Stimulated activated CD4-positive, alpha-beta T cell treated with anti-CD3 and anti-CD28 coated beads, TNF-alpha, amount 100 ng/mL, for 48 hours (primary cell): ENCODE data around the gene NPAS1.

Source experiments
- DNase-seq, 3 donors: peaks; one replicate each; pipeline ENCODE4 v3.0.0-alpha.2; 2020; ENCODE audit warnings: low read depth in 3 of 3

NPAS1 gene

DNA sequence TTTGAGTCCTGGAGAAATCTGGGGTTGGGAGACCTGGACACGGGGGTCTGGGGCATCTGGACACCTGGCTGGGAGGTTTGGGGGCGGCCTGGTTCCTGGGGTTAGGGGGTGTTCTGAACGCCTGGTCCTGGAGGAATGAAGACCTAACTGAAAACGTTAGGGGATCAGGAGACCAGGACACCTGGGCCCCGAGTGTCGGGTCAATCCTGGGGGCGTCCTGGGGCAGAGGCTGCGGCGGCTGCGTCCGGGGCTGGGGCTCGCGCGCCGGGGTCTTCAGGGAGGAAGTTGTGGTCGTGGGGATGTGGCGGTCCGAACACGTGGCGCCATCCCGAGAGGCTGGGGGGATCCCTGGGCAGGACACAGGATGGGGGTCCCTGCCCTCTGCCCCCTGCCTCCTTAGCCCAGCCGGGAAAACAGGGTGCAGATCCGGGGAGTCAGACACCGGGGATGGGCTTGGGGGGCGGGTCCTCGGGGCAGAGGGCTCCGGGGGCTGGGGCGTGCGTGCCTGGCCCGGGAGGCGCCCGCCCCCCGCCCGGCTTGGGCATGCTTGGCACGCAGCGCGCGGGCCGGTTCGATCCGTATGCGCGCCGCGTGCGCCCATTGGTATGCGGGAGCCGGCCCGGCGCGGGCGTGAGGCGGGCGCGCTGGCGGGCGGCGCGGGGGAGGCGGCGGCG is 632 bp downstream of the NPAS1 start:
- DNase-seq: no peak

DNA sequence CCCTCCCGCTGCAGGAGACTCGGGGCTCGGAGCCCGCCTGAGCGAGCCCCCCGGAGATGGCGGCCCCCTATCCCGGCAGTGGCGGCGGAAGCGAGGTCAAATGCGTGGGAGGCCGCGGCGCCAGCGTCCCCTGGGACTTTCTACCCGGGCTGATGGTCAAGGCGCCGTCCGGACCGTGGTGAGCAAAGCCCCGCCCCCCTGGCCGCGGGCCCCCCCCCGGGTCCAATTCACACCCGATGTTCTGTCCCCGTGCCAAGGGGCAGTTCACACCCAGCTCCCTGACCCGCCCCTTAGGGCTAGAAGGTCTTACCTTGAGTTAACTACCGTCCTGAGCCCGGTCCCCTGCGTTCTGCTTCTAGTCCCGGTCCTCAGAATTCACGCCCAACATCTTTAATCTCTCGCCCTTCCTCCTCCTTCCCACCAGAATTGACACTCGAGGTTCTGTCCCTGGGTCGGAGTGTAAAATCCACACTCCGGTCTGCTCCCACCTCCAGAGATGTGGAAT is 1.4 kb downstream of the NPAS1 start:
- DNase-seq: no peak

DNA sequence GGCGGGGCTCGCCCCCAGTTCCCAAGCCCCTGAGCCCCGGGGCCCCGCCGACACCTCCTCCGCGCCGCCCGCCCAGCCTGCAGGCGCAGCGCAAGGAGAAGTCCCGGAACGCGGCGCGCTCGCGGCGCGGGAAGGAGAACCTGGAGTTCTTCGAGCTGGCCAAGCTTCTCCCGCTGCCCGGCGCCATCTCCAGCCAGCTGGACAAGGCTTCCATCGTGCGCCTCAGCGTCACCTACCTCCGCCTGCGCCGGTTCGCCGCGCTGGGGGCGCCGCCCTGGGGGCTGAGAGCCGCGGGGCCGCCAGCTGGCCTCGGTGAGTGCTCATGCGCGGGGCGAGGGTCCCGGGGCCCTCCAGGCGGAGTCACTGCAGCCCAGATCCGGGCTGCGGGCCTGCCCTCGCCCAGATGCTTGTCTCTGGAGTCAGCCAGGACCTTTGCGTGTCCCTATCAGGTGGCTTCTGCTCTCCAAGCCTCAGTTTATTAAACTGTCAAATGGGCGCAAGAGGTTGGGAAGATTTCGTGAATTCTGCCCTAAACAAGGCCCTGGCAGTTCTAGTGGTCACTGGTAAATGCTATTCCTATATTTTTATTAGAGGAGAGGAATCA is 2.0 kb downstream of the NPAS1 start:
- DNase-seq: no peak

DNA sequence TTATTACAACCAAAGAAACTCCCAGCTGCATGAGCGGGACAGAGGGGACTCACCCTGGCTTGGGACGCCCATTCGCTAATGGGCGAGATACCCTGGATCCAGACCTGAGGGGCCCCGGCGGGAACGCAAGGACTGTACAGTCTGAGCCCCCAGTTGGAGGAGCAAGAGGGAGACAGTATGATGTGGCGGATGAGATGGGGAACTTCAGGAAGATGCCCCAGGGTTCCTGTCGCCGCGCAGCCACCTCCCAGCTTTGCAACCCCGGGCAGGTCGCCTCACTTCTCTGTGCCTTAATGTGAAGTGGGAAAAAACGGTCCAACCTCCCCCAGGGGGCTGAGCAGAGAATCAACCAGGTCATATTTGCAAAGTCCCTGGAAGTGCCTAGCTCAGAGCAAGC is 2.5 kb downstream of the NPAS1 start:
- no peak for DNase-seq

DNA sequence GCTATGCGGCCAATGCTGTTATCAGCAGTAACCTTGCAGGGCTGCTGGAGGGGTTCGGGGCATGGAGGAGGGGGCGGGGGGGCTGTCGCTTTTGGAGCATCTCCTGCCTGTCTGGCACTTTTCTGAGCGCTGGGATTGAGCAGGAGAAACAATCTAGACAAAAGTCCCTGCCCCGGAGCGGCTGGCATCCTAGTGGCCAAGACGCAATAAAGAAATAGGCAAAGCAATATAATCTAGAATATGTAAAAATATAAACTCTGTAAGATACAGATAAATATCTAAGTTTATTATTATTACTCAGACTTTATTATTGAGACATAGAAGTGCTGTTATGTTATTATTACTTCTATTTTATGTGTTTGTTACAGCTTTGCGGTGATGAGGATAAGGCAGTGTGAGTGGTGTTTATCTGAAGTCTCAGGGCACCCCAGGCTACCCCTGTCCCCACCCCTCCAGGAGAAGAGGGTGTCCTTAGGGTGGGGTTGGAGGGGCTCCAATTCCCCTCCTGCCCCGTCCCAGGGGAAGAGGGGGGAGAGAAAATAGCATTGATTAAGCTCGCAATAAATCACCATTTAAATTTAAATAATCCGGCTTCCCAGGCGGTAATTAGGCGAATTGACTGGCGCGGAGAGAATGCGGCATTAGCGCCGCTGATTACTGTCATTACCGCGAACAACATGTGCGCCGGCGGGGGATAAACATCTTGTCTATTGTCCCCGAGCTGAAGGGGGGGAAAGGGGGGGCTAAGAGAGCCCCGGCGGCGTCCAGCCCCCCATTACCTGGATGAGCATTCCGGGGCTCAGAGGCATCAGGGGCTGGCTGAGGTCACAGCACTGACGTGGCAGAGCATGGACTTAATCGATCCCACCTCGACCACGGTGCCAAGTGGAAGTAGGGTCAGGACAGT is 3.2 kb downstream of the NPAS1 start:
- DNase-seq: no peak

DNA sequence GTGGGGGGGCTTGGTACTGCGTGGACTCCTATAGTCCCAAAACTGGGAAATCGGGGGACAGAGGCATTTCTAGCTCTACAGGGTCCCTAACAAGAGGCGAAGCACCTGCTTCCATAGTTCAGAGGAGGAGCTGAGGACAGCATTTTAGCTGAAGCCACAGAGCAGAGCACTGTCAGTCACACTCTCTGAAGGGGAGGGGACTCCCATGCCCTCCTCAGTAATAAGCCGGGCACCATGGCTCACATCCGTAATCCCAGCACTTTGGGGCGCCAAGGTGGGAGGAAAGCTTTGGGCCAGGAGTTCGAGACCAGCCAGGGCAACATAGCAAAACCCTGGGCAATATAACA is 3.8 kb downstream of the NPAS1 start:
- no peak for DNase-seq

DNA sequence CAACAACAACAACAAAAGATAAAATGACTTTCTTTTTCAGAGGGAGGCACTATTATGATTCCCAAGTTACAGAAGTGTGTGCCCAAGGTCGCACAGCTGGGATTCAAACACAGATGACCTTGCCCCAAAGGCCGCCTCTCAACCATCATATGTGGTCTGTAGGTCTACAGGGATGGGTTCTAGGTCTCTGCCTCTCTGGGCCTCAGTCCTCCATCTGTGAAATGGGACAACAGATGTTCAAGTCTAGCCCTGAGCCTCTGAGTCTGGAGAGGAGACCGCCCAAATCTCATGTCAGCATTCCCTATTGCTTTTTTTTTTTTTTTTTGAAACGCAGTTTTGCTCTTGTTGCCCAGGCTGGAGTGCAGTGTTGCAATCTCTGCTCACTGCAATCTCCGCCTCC is 4.9 kb downstream of the NPAS1 start:
- no peak for DNase-seq

DNA sequence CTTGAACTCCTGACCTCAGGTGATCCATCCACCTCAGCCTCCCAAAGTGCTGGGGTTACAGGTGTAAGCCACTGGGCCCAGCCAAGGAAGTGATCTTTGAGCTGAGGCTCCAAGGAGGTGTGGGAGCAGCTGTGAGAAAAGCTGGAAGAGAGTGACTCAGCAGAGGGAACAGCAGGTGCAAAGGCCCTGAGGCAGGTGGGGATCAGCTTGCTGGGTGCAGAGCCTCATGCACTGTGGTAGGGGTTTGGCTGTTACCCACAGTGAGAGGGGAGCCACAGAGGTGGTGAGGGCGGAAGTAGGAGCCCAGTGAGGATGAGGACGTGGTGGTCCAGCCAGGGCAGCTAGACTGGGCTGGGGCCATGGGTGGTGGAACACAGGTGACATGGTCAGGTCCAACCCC is 6.5 kb downstream of the NPAS1 start:
- no peak for DNase-seq

DNA sequence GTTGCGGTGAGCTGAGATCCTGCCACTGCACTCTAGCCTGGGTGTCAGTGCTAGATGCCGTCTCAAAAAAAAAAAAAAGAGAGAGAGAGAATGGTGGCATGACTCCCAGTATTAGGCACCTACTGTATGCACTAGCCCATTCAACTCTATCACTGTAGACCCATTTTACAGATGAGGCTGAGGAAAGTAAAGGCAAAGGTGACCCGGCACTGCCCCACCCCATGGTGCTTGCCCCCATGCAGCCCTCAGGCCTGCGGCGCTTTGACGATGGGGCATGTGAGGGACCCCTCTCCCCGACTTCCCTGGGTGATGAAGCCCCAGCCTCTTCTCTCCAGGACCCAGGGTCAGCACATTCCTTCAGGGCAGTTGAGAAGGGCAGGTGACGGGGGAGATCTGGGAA is 7.3 kb downstream of the NPAS1 start:
- DNase-seq: no peak

DNA sequence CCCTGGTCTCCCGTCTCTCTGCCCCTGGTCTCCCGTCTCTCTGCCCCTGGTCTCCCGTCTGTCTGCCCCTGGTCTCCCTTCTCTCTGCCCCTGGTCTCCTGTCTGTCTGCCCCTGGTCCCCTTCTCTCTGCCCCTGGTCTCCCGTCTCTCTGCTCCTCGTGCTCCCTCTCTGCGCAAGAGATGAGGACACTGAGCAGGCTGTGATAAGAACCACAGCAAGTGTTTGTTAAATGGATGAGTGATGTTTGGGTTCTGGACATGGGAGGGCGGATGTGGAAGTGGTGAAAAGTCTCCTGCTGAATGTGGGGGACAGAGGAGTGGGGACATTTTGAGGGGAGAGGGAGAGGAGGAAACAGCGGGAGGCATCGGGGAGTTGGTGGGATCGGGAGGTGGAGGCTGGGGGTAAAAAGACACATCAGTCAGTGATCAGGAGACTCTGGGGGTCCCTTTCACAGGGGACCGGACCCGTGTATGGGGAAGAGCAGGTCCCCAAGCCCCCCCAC is 8.0 kb downstream of the NPAS1 start:
- no peak for DNase-seq

DNA sequence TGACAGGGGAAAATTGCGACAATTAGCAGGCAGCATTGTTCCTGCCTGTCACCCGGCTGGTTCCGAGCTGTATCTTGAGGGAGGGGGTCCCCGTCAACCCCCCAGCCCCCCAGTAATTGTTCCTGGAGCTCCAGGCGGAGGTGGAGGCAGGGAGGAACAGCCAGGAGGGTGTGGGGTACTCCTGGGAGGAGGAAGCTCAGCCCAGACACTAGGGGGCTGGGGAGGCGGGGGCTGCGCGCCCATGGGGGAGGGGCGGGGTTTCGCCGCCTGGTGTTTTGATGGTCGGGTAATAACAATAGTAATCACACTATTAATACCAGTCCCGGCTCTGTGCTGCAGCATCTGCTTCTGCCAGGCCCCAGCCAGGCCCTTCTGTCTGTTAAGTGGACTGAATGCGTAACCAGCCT is 8.6 kb downstream of the NPAS1 start:
- no peak for DNase-seq

DNA sequence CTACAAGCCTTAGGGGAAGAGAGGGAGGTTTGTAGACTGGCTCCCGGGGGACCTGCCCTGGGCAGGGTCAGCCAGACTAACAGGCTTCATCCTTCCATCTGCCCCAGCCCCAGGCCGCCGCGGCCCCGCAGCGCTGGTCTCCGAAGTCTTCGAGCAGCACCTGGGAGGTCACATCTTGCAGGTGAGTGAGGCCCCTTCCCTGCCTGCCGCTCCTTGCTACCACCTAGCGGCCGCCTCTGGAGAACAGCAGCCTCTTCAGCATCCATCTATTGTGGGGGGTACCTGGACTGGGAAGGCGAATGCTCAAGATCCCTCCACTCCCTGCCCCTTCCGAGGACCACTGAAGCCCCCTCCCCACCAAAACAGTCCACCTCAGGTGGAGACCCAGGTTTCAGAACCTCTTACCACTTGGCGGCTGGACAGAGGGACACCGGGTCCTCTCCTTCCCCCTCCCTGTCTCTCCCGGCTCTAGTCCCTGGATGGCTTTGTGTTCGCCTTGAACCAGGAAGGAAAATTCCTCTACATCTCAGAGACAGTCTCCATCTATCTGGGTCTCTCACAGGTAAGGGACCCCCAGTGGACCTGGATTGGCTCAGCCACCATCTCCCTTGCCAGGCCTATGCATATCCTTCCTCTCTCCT is 12.7 kb downstream of the NPAS1 start:
- DNase-seq: peak; percentile 27 to 42 (median 33)

DNA sequence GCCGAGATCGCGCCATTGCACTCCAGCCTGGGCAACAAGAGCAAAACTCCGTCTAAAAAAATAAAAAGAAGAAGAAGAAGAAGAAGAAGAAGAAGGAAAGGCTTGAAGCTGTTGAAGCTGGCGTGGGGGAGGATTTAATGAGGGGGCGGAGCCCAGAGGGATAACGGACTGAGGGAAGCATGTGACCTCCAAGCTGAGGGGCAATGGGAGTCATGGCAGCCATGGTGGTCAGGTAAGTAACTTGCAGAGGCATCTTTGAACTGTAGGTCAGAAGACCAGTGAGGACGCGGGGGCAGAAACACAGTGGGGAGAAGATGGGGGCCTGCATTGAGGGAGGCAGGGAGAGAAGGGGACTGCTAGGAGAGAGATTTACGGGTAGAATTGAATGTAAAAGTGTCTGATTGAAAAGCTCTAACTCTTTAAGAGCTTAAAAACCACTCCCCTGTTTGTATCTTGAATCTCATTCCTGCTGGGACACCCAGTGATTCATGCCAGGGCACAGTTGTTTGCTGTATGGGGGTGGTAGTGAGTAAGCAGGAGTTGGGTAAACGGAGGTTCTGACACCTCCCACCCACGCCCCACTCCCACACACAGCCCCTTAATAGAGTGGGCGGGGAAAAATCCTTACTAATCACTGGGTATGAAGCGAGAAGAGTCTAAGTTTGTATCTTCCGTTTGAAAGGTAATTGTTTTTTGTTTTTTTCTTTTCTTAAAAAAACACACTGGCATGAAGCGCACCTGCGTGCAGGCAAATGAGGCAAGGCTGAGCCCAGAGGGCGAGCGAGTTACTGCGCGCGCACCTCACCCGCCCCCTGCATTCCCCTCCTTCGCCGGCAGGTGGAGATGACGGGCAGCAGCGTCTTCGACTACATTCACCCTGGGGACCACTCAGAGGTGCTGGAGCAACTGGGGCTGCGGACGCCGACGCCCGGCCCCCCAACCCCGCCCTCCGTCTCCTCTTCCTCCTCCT is 15.8 kb downstream of the NPAS1 start:
- peak; percentile 89 to 92 (median 91) for DNase-seq

DNA sequence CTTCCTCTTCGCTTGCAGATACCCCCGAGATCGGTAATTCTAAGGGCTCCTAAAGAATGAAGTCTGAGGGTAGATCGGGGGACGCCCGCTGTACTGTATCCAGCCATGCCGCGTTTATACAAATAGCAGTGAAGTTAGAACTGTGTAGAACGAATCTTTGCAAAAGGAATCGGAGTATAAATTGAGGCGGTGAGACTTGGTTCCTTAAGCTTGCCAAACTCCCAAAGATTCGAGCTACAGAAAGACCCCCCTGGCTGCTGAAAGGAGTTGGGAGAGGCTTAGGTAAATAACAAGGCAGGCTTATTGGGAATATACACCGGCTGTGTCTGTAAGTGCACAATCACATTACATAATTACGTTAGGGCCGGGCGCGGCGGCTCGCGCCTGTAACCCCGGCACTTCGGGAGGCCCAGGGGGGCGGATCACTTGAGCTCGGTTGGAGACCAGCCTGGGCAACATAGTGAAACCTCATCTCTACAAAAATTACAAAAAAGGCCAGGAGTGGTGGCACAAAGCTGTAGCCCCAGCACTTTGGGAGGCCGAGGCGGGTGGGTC is 16.5 kb downstream of the NPAS1 start:
- no peak for DNase-seq

DNA sequence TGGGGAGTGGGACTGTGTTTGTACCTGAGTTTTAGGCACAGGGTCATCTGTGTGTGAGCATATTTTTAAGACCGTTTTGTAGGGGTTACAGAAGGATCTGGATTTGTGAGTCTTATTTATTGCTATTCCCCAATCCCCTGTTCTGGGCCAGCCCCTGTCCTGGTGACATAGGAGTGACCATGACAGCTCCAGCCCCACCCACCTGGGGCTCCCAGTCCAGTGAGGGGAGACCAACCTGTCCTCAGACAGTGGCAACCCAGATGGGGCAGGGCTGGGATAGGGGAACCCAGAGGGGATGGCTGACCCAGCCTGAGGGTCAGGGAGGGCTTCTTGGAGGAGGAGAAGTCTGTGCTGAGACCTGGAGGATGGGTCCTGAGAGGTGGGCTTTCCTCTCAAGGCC is 18.1 kb downstream of the NPAS1 start:
- DNase-seq: no peak

DNA sequence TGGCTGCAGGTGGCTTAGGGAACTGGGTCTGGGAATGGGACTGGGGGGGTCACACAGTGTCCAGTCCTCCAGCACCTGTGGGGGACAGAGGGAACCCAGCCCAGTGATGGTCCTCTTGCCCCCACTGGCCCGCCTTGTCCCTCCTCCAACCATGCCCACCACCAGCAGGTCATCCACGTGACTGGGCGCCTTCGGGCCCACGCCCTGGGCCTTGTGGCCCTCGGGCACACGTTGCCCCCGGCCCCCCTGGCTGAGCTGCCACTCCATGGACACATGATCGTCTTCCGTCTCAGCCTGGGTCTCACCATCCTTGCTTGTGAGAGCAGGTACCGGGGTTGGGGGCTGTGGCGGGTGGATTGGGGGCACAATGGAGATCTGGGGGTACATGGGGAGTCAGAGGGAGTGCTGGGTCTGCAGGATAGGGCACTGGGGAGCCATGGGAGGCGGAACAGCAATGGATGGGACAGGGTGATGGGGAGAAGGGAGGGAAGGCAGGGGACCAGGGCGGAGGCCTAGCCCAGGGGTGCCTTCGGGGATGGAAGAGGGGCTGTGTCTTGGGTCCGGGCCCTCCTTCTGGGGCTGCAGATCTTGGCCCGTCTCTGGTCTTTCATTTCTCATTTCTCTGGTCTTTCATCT is 19.7 kb downstream of the NPAS1 start:
- no peak for DNase-seq

DNA sequence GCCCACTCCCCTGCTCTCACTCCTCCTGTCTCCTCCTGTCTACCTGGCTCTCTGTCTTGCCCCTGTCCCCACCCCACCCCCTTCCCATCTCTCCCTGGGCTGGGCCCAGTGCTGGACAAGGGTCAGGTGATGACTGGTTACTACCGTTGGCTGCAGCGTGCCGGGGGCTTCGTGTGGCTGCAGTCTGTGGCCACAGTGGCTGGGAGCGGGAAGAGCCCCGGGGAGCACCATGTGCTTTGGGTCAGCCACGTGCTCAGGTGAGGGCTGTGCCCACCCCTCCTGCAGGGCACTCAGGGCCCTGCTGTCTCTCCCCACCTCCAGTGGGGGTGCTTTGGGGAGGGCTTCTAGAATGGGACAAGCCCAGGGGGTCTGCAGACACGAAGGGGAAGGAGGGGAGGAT is 21.2 kb downstream of the NPAS1 start:
- DNase-seq: no peak

DNA sequence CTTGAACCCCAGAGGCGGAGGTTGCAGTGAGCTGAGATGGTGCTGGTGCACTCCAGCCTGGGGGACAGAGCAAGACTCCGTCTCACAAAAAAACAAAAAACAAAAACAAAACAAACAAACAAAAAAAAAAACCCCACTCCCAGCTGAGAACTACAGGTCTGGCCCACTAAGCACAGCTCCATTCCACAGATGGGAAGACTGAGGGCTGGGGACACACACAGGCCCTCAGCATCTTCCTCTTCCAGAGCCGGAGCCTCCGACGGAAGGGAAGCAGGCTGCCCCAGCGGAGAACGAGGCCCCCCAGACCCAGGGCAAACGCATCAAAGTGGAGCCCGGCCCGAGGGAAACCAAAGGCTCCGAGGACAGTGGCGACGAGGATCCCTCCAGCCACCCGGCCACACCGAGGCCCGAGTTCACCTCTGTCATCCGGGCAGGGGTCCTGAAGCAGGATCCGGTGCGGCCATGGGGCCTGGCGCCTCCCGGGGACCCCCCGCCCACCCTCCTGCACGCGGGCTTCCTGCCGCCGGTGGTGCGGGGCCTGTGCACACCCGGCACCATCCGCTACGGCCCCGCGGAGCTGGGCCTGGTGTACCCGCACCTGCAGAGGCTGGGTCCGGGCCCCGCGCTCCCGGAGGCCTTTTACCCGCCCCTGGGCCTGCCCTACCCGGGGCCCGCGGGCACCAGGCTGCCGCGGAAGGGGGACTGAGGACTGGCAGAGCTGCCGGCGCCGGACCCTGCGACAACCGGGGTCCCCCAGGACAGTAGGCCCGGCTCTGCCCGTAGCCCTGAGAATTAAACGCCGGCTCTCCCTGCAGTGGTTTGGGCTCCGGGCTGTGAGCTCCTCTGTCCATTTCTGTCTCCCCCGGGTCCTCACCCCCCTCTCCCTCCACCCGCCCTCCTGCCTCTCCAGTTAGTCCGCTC is 25.6 kb downstream of the NPAS1 start:
- no peak for DNase-seq

DNA sequence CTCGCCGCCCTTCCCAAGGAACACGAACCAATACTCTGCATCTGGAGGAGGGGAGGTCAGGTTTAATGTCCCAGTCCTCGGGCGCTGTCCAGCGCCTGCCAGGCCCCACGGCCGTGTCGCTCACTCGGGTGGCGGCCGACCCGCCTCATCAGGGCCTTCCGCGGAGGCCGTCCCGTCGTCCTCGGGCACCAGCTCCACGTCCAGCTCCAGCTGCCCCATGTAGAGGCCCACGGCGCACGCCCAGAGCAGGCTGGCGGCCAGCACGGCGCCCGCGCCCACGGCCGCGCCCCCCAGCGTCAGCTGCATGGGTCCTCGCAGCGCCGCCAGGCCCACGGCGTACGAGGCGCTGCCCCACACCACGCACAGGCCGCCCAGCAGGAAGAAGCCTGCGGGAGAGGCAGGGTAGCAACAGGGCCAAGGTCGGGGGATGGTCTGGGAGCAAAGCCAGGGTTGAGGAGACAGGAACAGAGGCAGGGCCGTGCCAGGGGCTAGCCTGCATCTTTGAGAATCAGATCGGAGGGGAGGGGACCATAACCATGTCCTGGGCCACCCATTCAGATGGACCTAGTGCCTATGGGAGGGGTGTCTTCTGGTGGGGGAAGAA is 26.3 kb downstream of the NPAS1 start:
- no peak for DNase-seq
